Transverse colon (tissue), 3 donors: ENCODE data around the gene TMEM132C.

Experiments used
- EP300 ChIP-seq: sonication (generic); formaldehyde crosslinking; IDR thresholded peaks from one replicate; pipeline ENCODE4 v1.6.1; 2017; ENCODE audit warnings: antibody characterized with exemption, low read depth
- TF ChIP-seq, protein P1 (sequence below), 5 experiments: fragments of 200-600 bp in 3 of 5; fragments of 450-650 bp in 2 of 5; sonication (generic) in 3 of 5; IDR thresholded peaks; 1 replicate in 2 of 5; 2 replicates in 3 of 5; pipeline ENCODE4 v1.5.1; 2016 to 2017; ENCODE audit warnings: antibody characterized with exemption in 5 of 5, inconsistent platforms in 3 of 5, mild to moderate bottlenecking in 2 of 5, moderate library complexity in 1 of 5

DNA sequence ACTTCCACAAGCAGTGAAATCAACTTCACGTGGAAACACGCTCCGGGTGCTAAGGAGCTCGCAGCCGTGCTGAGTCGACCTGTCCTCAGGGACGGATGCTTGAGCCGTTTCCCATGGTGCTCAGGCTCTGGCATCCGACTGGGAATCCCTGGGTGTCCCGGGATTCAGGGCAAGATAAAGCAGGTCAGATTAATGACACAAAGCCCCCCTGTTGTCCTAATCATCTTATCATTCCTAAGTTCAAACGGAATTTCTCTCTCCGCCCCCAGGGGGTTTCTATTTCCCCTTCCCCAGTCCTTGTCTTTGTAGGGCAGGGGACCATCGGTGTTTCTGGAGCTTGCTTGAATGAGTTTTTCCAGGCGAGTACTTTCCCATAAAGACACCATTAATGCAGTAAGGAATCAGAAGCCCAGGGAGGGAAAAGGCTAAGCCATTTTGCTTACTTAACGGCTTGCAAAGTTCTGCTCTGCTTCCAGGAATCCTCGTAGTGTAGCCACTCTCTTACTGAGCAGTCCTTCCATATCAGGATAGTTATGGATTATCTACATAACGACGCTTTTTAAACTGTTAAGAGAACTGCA is 116.5 kb downstream of the TMEM132C start:
- TF ChIP-seq, protein P1, sequence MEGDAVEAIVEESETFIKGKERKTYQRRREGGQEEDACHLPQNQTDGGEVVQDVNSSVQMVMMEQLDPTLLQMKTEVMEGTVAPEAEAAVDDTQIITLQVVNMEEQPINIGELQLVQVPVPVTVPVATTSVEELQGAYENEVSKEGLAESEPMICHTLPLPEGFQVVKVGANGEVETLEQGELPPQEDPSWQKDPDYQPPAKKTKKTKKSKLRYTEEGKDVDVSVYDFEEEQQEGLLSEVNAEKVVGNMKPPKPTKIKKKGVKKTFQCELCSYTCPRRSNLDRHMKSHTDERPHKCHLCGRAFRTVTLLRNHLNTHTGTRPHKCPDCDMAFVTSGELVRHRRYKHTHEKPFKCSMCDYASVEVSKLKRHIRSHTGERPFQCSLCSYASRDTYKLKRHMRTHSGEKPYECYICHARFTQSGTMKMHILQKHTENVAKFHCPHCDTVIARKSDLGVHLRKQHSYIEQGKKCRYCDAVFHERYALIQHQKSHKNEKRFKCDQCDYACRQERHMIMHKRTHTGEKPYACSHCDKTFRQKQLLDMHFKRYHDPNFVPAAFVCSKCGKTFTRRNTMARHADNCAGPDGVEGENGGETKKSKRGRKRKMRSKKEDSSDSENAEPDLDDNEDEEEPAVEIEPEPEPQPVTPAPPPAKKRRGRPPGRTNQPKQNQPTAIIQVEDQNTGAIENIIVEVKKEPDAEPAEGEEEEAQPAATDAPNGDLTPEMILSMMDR (IDR thresholded peaks at IDR 0.05): no peak
- no peak for TF ChIP-seq EP300
